ENCODE data around the gene CD68. TPM values are rescaled to one million over a fixed set of nuclear protein-coding genes. Genes with fewer than 3 reads are reported as not detected.
"Not testable (repeated sequence)": the region's sequence is repeated elsewhere in the genome, so short reads cannot be mapped to it uniquely, and the experiment has no call there.

The CD68 gene
- total RNA-seq, 4 donors from 2014 or later, result 14.2 to 26.9 (median 16.2) TPM

DNA sequence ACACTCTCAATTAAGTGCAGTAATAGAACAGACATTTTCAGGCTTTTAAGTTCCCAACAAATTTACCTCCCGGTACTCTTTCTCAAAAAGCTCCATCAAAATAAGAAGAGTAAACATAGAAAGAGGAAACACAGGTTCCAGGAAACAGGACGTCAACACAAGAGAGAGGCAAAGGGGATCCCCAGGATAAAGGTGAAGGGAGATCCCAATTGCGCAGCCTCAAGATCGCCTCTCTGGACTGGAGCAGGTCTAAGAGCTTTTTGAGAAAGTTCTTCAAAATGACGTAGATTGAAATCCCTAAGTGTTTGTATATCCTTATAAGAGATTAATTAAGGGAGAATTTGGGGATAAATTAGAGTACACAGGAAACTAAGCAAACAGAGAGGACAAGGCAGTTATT, 39.2 kb downstream of the CD68 start:
- intact Hi-C loops (cut with DNase I; ENCODE audit: low total_unique reads), result no loop called here
- DNase-seq (ENCODE audit: low spot score in 2 of 2), result no peak
- WGBS, 2 donors, result 83% methylated on average over 5 of the region's 5 CpGs
- TF ChIP-seq POLR2A (IDR thresholded peaks at IDR 0.05), result no peak
- TF ChIP-seq, protein P1, sequence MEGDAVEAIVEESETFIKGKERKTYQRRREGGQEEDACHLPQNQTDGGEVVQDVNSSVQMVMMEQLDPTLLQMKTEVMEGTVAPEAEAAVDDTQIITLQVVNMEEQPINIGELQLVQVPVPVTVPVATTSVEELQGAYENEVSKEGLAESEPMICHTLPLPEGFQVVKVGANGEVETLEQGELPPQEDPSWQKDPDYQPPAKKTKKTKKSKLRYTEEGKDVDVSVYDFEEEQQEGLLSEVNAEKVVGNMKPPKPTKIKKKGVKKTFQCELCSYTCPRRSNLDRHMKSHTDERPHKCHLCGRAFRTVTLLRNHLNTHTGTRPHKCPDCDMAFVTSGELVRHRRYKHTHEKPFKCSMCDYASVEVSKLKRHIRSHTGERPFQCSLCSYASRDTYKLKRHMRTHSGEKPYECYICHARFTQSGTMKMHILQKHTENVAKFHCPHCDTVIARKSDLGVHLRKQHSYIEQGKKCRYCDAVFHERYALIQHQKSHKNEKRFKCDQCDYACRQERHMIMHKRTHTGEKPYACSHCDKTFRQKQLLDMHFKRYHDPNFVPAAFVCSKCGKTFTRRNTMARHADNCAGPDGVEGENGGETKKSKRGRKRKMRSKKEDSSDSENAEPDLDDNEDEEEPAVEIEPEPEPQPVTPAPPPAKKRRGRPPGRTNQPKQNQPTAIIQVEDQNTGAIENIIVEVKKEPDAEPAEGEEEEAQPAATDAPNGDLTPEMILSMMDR (IDR thresholded peaks at IDR 0.05), result no peak
- H3K4me3 ChIP-seq (ENCODE audit: low read depth, poor library complexity, severe bottlenecking), result no peak overlapping the region

DNA sequence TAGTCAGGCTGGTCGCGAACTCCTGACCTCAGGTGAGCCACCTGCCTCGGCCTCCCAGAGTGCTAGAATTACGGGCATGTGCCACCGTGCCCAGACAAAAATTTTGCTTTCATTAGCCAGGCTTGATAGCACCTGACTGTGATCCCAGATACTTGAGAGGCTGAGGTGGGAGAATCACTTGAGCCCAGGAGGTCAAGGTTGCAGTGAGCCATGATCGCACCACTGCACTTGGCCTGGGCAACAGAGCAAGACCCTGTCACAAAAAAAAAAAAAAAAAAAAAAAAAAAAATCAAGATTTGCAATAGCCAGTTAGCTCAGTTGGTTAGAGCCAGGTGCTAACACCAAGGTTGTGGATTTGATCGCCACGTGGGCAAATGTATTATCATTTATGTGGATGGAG, 41.4 kb downstream of the CD68 start:
- intact Hi-C loops (cut with DNase I; ENCODE audit: low total_unique reads), result no loop called here
- H3K4me3 ChIP-seq (ENCODE audit: low read depth, poor library complexity, severe bottlenecking), result no peak overlapping the region
- no peak for TF ChIP-seq POLR2A (IDR thresholded peaks at IDR 0.05)
- TF ChIP-seq, protein P1 (IDR thresholded peaks at IDR 0.05), result no peak
- DNase-seq (ENCODE audit: low spot score in 2 of 2), result no peak
- 80 to 85% methylated on average over 8 of the region's 8 CpGs for WGBS, 2 donors

DNA sequence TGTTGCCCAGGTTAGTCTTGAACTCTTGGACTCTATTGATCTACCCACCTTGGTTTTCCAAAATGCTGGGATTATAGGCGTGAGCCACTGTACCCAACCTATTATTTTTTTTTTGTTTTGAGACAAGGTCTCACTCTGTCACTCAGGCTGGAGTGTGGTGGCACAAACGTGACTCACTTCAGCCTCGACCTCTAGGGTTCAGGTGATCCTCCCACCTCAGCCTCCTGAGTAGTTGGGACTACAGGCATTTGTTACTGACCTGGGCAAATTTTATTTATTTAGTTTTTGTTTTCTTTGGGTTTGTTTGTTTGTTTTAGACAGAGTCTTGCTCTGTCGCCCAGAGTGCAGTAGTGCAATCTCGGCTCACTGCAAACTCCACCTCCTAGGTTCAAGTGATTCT, 44.2 kb downstream of the CD68 start:
- H3K4me3 ChIP-seq (ENCODE audit: low read depth, poor library complexity, severe bottlenecking), result no peak overlapping the region
- no peak for DNase-seq (ENCODE audit: low spot score in 2 of 2)
- 87 to 90% methylated on average over 5 of the region's 5 CpGs for WGBS, 2 donors
- TF ChIP-seq, protein P1 (IDR thresholded peaks at IDR 0.05), result no peak
- no peak for TF ChIP-seq POLR2A (IDR thresholded peaks at IDR 0.05)
- intact Hi-C loops (cut with DNase I; ENCODE audit: low total_unique reads), result no loop called here

DNA sequence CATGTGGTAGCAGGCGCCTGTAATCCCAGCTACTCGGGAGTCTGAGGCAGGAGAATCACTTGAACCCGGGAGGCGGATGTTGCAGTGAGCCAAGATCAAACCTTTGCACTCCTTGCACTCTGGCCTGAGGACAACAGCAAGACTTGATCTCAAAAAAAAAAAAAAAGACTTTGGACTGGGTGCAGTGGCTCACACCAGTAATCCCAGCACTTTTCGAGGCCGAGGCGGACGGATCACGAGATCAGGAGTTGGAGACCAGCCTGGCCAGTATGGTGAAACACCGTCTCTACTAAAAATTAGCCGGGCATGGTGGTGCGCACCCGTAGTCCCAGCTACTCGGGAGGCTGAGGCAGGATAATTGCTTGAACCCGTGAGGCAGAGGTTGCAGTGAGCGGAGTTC, 46.3 kb downstream of the CD68 start:
- H3K4me3 ChIP-seq (ENCODE audit: low read depth, poor library complexity, severe bottlenecking); DNase-seq (ENCODE audit: low spot score in 2 of 2); intact Hi-C loops (cut with DNase I; ENCODE audit: low total_unique reads): not testable (repeated sequence)
- 95 to 96% methylated on average over 16 of the region's 16 CpGs for WGBS, 2 donors

DNA sequence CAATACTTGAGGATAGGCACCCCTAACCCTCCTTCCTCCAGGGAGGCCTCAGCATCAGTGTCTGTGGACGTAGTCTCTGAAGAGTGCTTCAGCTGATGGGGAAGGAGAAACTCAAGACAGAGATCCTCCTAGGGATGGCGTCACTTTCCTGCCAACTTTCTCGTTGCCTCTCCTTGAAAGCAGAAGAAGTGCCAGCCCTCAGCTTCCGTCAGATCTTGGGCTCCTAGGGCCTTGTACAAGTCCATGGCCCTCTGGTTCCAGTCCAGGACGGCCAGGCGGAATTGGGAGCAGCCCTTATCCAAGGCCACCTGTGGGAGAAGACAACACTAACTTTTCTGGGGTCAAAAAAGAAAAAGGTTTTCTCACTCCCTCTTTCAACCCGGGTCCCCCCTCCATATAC, 46.9 kb downstream of the CD68 start:
- WGBS, 2 donors, result 76 to 91% methylated on average over 7 of the region's 7 CpGs
- TF ChIP-seq POLR2A (IDR thresholded peaks at IDR 0.05), result no peak
- TF ChIP-seq, protein P1 (IDR thresholded peaks at IDR 0.05), result no peak
- no peak for DNase-seq (ENCODE audit: low spot score in 2 of 2)
- intact Hi-C loops (cut with DNase I; ENCODE audit: low total_unique reads), result no loop called here
- no peak overlapping the region for H3K4me3 ChIP-seq (ENCODE audit: low read depth, poor library complexity, severe bottlenecking)

DNA sequence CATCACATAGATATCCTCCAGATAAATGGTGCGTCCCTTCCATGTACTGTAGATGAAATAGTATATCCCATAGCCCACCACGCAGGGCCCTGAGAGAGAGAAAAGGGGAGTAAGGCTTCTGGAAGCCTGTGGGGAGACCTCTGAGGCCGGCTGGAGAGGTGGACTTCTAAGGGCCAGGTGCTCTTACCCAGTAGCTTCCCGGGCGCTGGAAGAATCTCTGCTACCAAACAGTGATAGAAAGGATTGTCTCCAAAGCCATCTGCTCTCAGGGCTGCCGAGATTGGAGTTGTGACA, 47.5 kb downstream of the CD68 start:
- WGBS, 2 donors, result 17 to 22% methylated on average over 6 of the region's 6 CpGs
- no peak for DNase-seq (ENCODE audit: low spot score in 2 of 2)
- intact Hi-C loops (cut with DNase I; ENCODE audit: low total_unique reads), result no loop called here
- TF ChIP-seq, protein P1 (IDR thresholded peaks at IDR 0.05), result no peak
- no peak for TF ChIP-seq POLR2A (IDR thresholded peaks at IDR 0.05)
- peak overlapping the region; percentile 55 for H3K4me3 ChIP-seq (ENCODE audit: low read depth, poor library complexity, severe bottlenecking)
